CD4-positive, alpha-beta T cell treated with Interferon alpha-2 for 1 hour (primary cell): ENCODE results near the gene KMT2D.
"Not testable (repeated sequence)": the region's sequence is repeated elsewhere in the genome, so short reads cannot be mapped to it uniquely, and the experiment has no call there.

Experiments used
- DNase-seq, 2 donors: peaks; one replicate each; pipeline ENCODE4 v3.0.0-alpha.2; 2020 to 2022

KMT2D gene

GRCh38 chr12:49088932-49089330 is 28.3 kb upstream of the KMT2D start:
- no peak for DNase-seq

GRCh38 chr12:49088150-49088931 is 27.7 kb upstream of the KMT2D start:
- peak; percentile 81 for DNase-seq

- no peak for DNase-seq
Measured at GRCh38 chr12:49086116-49086515, 25.5 kb upstream of the KMT2D start.

- DNase-seq: no peak
Measured at GRCh38 chr12:49084438-49084837, 23.8 kb upstream of the KMT2D start.

GRCh38 chr12:49079793-49080192 is 19.2 kb upstream of the KMT2D start:
- DNase-seq: no peak

- DNase-seq: no peak
Measured at GRCh38 chr12:49070971-49071370, 10.4 kb upstream of the KMT2D start.

GRCh38 chr12:49069507-49070346 is 9.1 kb upstream of the KMT2D start, which contains the start of gene RHEBL1:
TSS of gene RHEBL1 (minus strand) at chr12:49069979. CDS start at chr12:49069785, 194 bp downstream.
- DNase-seq: peak; percentile 99

- no peak for DNase-seq
Measured at GRCh38 chr12:49068879-49069506, 8.4 kb upstream of the KMT2D start.

- DNase-seq: no peak
Measured at GRCh38 chr12:49066120-49066519, 5.5 kb upstream of the KMT2D start.

- no peak for DNase-seq
Measured at GRCh38 chr12:49064767-49065152, 4.2 kb upstream of the KMT2D start.

- not testable (repeated sequence) for DNase-seq
Measured at GRCh38 chr12:49061916-49062315, 1.3 kb upstream of the KMT2D start.

GRCh38 chr12:49061157-49061650 is 610 bp upstream of the KMT2D start:
- no peak for DNase-seq

GRCh38 chr12:49059299-49060171 is 1.1 kb downstream of the KMT2D start:
- DNase-seq: peak in 1 of 2 donors; percentile 19

- DNase-seq: no peak
Measured at GRCh38 chr12:49059045-49059298, 1.6 kb downstream of the KMT2D start.

GRCh38 chr12:49058366-49059044 is 2.1 kb downstream of the KMT2D start:
- no peak for DNase-seq

- DNase-seq: no peak
Measured at GRCh38 chr12:49057888-49058287, 2.7 kb downstream of the KMT2D start.

GRCh38 chr12:49055978-49056754 is 4.4 kb downstream of the KMT2D start:
- DNase-seq: peak; percentile 79 to 80

- no peak for DNase-seq
Measured at GRCh38 chr12:49055092-49055491, 5.5 kb downstream of the KMT2D start.

- no peak for DNase-seq
Measured at GRCh38 chr12:49054524-49054923, 6.1 kb downstream of the KMT2D start.

GRCh38 chr12:49054096-49054495 is 6.5 kb downstream of the KMT2D start:
- no peak for DNase-seq
